Caco-2 (cell line): ENCODE results near the gene SNAP25. TPM values are rescaled to one million over a fixed set of nuclear protein-coding genes. Genes with fewer than 3 reads are reported as not detected.

Source experiments
- BruUV-seq: library from RNA; stranded (reverse); fragments of 400-500 nt; replicated peaks from 2 replicates; lab custom pipeline; 2021; lab: Mats Ljungman, UMichigan
- CTCF ChIA-PET: fragments of 300-600 bp; sonication (Branson Sonifier 250); formaldehyde crosslinking; loops from one replicate; lab custom pipeline; 2022; ENCODE audit warnings: antibody characterized with exemption; lab: Charles Lee
- POLR2A ChIA-PET: fragments of 300-600 bp; sonication (Branson Sonifier 250); formaldehyde crosslinking; loops from one replicate; lab custom pipeline; 2022; ENCODE audit warnings: antibody characterized with exemption; lab: Charles Lee
- DNase-seq, 2 experiments: peaks; one replicate each; pipeline versions ENCODE4 v3.0.0 to v3.0.0-alpha.2; 2020 to 2022
- H3K27me3 ChIP-seq: replicated peaks from 2 replicates; pipeline ENCODE4 v1.6.0; 2011; ENCODE audit warnings: low read length; ENCODE audit not compliant: control insufficient read depth, insufficient read depth
- H3K36me3 ChIP-seq: 2 replicates; pipeline ENCODE4 v1.5.1; 2011; ENCODE audit warnings: low read length; ENCODE audit not compliant: control insufficient read depth, insufficient read depth
- H3K4me1 ChIP-seq: fragments of 250-450 bp; sonication (Bioruptor Pico); 2 replicates; pipeline ENCODE4 v1.5.1; 2020; ENCODE audit warnings: mild to moderate bottlenecking
- H3K4me3 ChIP-seq: 2 replicates; pipeline ENCODE4 v1.5.1; 2011; ENCODE audit warnings: low read depth, mild to moderate bottlenecking, control low read depth, low read length
- H3K9me3 ChIP-seq: fragments of 250-450 bp; sonication (Bioruptor Pico); 2 replicates; pipeline ENCODE4 v1.5.1; 2020; ENCODE audit warnings: mild to moderate bottlenecking, moderate library complexity
- H3K27ac Mint-ChIP-seq: one replicate; pipeline ENCODE4 v1.8.0; 2022; ENCODE audit warnings: mixed read lengths; ENCODE audit not compliant: unreplicated experiment
- H3K27me3 Mint-ChIP-seq: one replicate; pipeline ENCODE4 v1.8.0; 2022; ENCODE audit warnings: mixed read lengths; ENCODE audit not compliant: insufficient read depth, unreplicated experiment
- H3K36me3 Mint-ChIP-seq: one replicate; pipeline ENCODE4 v1.8.0; 2022; ENCODE audit warnings: mild to moderate bottlenecking, mixed read lengths; ENCODE audit not compliant: insufficient read depth, unreplicated experiment
- H3K4me1 Mint-ChIP-seq: one replicate; pipeline ENCODE4 v1.8.0; 2022; ENCODE audit warnings: low read depth, mixed read lengths; ENCODE audit not compliant: unreplicated experiment
- H3K4me3 Mint-ChIP-seq: one replicate; pipeline ENCODE4 v1.8.0; 2022; ENCODE audit warnings: mild to moderate bottlenecking, moderate library complexity, mixed read lengths; ENCODE audit not compliant: unreplicated experiment
- H3K9me3 Mint-ChIP-seq: one replicate; pipeline ENCODE4 v1.8.0; 2022; ENCODE audit warnings: mixed read lengths; ENCODE audit not compliant: unreplicated experiment
- CTCF ChIP-seq, 2 experiments: fragments of 200-600 bp in 1 of 2; IDR thresholded peaks; 1 replicate in 1 of 2; 2 replicates in 1 of 2; pipeline versions ENCODE4 v1.5.1 to v1.8.0; 2011 to 2022; ENCODE audit warnings: antibody characterized with exemption in 1 of 2, control low read depth in 1 of 2, inconsistent platforms in 1 of 2, low read depth in 1 of 2, low read length in 1 of 2, mild to moderate bottlenecking in 1 of 2, moderate library complexity in 1 of 2; ENCODE audit not compliant: insufficient read depth in 1 of 2, severe bottlenecking in 1 of 2, unreplicated experiment in 1 of 2
- intact Hi-C: fragments of 100-400 bp; cut with micrococcal nuclease; formaldehyde crosslinking; loops from one replicate; pipeline ENCODE4 v1.10.0; 2022; ENCODE audit not compliant: unreplicated experiment
- total RNA-seq: library from RNA; stranded (reverse); gene quantifications from 2 replicates; pipeline ENCODE4 v1.2.3, GENCODE V29; 2022

SNAP25 gene
- total RNA-seq, 1 experiment from 2014 or later: not detected

- H3K4me1 Mint-ChIP-seq: no peaks in the 10 kb centered on the region
- H3K27me3 Mint-ChIP-seq: no peaks in the 10 kb centered on the region
Measured at GRCh38 chr20:10300582-10301446, 82.2 kb downstream of the SNAP25 start.

GRCh38 chr20:10303852-10304251 is 85.2 kb downstream of the SNAP25 start:
- CTCF ChIA-PET: no interaction called here
- Histone ChIP-seq H3K27me3 (no peaks in the 10 kb centered on the region), H3K36me3 (no peaks in the 10 kb centered on the region), H3K9me3 (no peaks in the 10 kb centered on the region), H3K4me1 (no peaks in the 10 kb centered on the region; the same call in 1 of the 2 replicates), H3K4me3 (no peak overlapping the region)
- POLR2A ChIA-PET: no interaction called here
- peaks cover 6% of the 10 kb centered on the region for H3K4me1 Mint-ChIP-seq
- no TSS peak for BruUV-seq
- peaks cover 2% of the 10 kb centered on the region for H3K27me3 Mint-ChIP-seq
- intact Hi-C loops: no loop called here
- H3K36me3 Mint-ChIP-seq: no peaks in the 10 kb centered on the region
- no peak overlapping the region for H3K4me3 Mint-ChIP-seq
- DNase-seq: no peak
- no peak for TF ChIP-seq CTCF (IDR thresholded peaks at IDR 0.05; ENCODE audit: insufficient read depth in 1 of 2, low read depth in 1 of 2, low read length in 1 of 2, severe bottlenecking in 1 of 2, unreplicated experiment in 1 of 2)
- no peak overlapping the region for H3K27ac Mint-ChIP-seq
- H3K9me3 Mint-ChIP-seq: peaks cover 6% of the 10 kb centered on the region

More at GRCh38 chr20:10300582-10301446, 82.2 kb downstream of the SNAP25 start:
- Mint-ChIP-seq H3K27ac (no peak overlapping the region), H3K9me3 (no peaks in the 10 kb centered on the region), H3K36me3 (no peaks in the 10 kb centered on the region), H3K4me3 (no peak overlapping the region)
- no peaks in the 10 kb centered on the region for H3K36me3 ChIP-seq
- DNase-seq: no peak
- ChIA-PET POLR2A (no interaction called here), CTCF (no interaction called here)
- H3K4me1 ChIP-seq: no peaks in the 10 kb centered on the region; the same call in 1 of the 2 replicates
- BruUV-seq: no TSS peak
- H3K9me3 ChIP-seq: no peaks in the 10 kb centered on the region
- H3K4me3 ChIP-seq: no peak overlapping the region
- intact Hi-C loops: no loop called here
- H3K27me3 ChIP-seq: no peaks in the 10 kb centered on the region
- no peak for TF ChIP-seq CTCF (IDR thresholded peaks at IDR 0.05; ENCODE audit: insufficient read depth in 1 of 2, low read depth in 1 of 2, low read length in 1 of 2, severe bottlenecking in 1 of 2, unreplicated experiment in 1 of 2)

DNA sequence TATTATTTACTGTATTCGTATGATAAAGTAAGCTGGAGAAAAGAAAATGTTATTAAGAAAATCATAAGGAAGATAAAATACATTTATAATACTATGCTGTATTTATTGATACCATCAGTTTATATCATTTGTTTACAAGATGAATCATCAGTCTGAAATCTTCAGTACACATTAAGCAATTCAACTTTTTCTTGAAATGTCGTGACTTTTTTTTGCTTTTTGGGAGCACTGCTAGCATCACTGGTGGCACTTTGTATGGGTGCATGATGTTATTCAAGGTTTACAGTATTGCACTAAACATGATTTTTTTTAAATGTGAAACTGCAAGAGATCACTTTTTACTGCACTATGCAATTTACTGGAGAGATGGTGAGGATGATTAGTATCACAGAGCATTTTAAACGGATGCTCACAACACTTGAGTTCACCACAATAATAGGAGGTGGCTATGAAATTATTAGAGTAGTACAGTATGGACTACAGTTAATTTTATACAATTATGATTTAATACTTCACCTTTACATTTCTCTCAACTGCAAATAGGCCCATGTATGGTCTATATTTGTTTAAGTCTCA is 85.9 kb downstream of the SNAP25 start:
- DNase-seq: no peak
- POLR2A ChIA-PET: no interaction called here
- Mint-ChIP-seq H3K4me3 (no peak overlapping the region), H3K36me3 (no peaks in the 10 kb centered on the region), H3K9me3 (peaks cover 10% of the 10 kb centered on the region), H3K27ac (no peak overlapping the region), H3K27me3 (peaks cover 4% of the 10 kb centered on the region), H3K4me1 (peaks cover 6% of the 10 kb centered on the region)
- no TSS peak for BruUV-seq
- H3K4me3 ChIP-seq: no peak overlapping the region
- intact Hi-C loops: no loop called here
- no peaks in the 10 kb centered on the region; the same call in 1 of the 2 replicates for H3K4me1 ChIP-seq
- H3K27me3 ChIP-seq: no peaks in the 10 kb centered on the region
- no peak for TF ChIP-seq CTCF (IDR thresholded peaks at IDR 0.05; ENCODE audit: insufficient read depth in 1 of 2, low read depth in 1 of 2, low read length in 1 of 2, severe bottlenecking in 1 of 2, unreplicated experiment in 1 of 2)
- H3K36me3 ChIP-seq: no peaks in the 10 kb centered on the region
- H3K9me3 ChIP-seq: no peaks in the 10 kb centered on the region
- CTCF ChIA-PET: no interaction called here
